Common myeloid progenitor, CD34-positive (primary cell): ENCODE measurements around the gene METTL15.
"Not testable (repeated sequence)": the region's sequence is repeated elsewhere in the genome, so short reads cannot be mapped to it uniquely, and the experiment has no call there.

ENCODE experiments used
- CTCF ChIA-PET: fragments of 350-600 bp; sonication (Branson Sonifier 250); formaldehyde crosslinking; loops from one replicate; lab custom pipeline; 2021; ENCODE audit warnings: antibody characterized with exemption; lab: Charles Lee
- POLR2A ChIA-PET: fragments of 350-600 bp; sonication (Branson Sonifier 250); formaldehyde crosslinking; loops from one replicate; lab custom pipeline; 2021; ENCODE audit warnings: antibody characterized with exemption; lab: Charles Lee
- DNase-seq, 3 donors: peaks; one replicate each; pipeline versions ENCODE4 v3.0.0 to v3.0.0-alpha.2; 2013
- H3K27ac ChIP-seq, 2 experiments: 1 replicate in 1 of 2; 2 replicates in 1 of 2; pipeline ENCODE4 v1.7.0; 2013; ENCODE audit warnings: inconsistent platforms in 2 of 2, low read length in 2 of 2, mild to moderate bottlenecking in 2 of 2, low read depth in 1 of 2, moderate library complexity in 1 of 2; ENCODE audit not compliant: severe bottlenecking in 2 of 2, insufficient read depth in 1 of 2, poor library complexity in 1 of 2
- H3K27me3 ChIP-seq, 5 experiments: replicated peaks in 2 of 5; 1 replicate in 3 of 5; 2 replicates in 2 of 5; pipeline versions ENCODE4 v1.6.1 to v1.7.0; 2013; ENCODE audit warnings: low read length in 4 of 5, mild to moderate bottlenecking in 2 of 5, moderate library complexity in 2 of 5, inconsistent platforms in 1 of 5; ENCODE audit not compliant: insufficient read depth in 5 of 5, control insufficient read depth in 4 of 5
- H3K36me3 ChIP-seq, 4 experiments: 1 replicate in 2 of 4; 2 replicates in 2 of 4; pipeline versions ENCODE4 v1.6.1 to v1.7.0; 2013; ENCODE audit warnings: low read length in 3 of 4, control low read depth in 1 of 4, mild to moderate bottlenecking in 1 of 4; ENCODE audit not compliant: control insufficient read depth in 4 of 4, insufficient read depth in 4 of 4
- H3K4me1 ChIP-seq, 4 experiments: 1 replicate in 3 of 4; 2 replicates in 1 of 4; pipeline versions ENCODE4 v1.6.1 to v1.7.1; 2013; ENCODE audit warnings: low read length in 3 of 4, mild to moderate bottlenecking in 3 of 4, control low read depth in 1 of 4, inconsistent platforms in 1 of 4, moderate library complexity in 1 of 4; ENCODE audit not compliant: control insufficient read depth in 4 of 4, insufficient read depth in 4 of 4; ENCODE audit errors: control extremely low read depth in 1 of 4
- H3K4me3 ChIP-seq, 7 experiments: 1 replicate in 4 of 7; 2 replicates in 3 of 7; pipeline versions ENCODE4 v1.5.1 to v1.7.0; 2013; ENCODE audit warnings: mild to moderate bottlenecking in 7 of 7, low read length in 6 of 7, moderate library complexity in 6 of 7, inconsistent platforms in 2 of 7, low read depth in 2 of 7, control low read depth in 1 of 7; ENCODE audit not compliant: insufficient read depth in 4 of 7, control insufficient read depth in 1 of 7; ENCODE audit errors: extremely low read depth in 1 of 7
- H3K9me3 ChIP-seq, 5 experiments: 1 replicate in 4 of 5; 2 replicates in 1 of 5; pipeline versions ENCODE4 v1.6.1 to v1.7.1; 2013; ENCODE audit warnings: low read length in 4 of 5, mild to moderate bottlenecking in 2 of 5, inconsistent platforms in 1 of 5, low read depth in 1 of 5, moderate library complexity in 1 of 5; ENCODE audit not compliant: control insufficient read depth in 4 of 5, insufficient read depth in 2 of 5; ENCODE audit errors: control extremely low read depth in 1 of 5
- WGBS: methylation state at CpG from one replicate; pipeline ENCODE4 v1.1.5; 2013; ENCODE audit not compliant: insufficient coverage; 5-methylcytosine and 5-hydroxymethylcytosine counted together

METTL15 gene

GRCh38 chr11:28269586-28269985, 161.4 kb downstream of the METTL15 start:
- Histone ChIP-seq H3K4me3 (no peak overlapping the region), H3K27me3 (no peaks in the 10 kb centered on the region), H3K4me1 (no peaks in the 10 kb centered on the region), H3K27ac (no peak overlapping the region), H3K36me3 (no peaks in the 10 kb centered on the region), H3K9me3 (no peaks in the 10 kb centered on the region)
- WGBS, result no CpG with 5 or more reads among the region's 1 CpG
- DNase-seq, result no peak
- ChIA-PET CTCF (interaction anchor here (1.3 kb wide), 1 partner anchor 15 kb away, joined by 3 read pairs; no protein-coding TSS in a partner anchor), POLR2A (no interaction called here)

DNA sequence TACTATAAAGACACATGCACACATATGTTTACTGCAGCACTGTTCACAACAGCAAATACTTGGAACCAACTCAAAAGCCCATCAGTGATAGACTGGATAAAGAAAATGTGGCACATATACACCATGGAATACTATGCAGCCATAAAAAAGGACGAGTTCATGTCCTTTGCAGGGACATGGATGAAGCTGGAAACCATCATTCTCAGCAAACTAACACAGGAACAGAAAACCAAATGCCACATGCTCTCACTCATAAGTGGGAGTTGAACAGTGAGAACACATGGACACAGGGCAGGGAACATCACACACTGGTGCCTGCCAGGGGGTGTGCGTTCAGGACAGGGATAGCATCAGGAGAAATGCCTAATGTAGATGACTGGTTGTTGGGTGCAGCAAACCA, 164.1 kb downstream of the METTL15 start:
- H3K4me3 ChIP-seq, H3K27me3 ChIP-seq, POLR2A ChIA-PET, CTCF ChIA-PET, H3K36me3 ChIP-seq, H3K4me1 ChIP-seq, H3K27ac ChIP-seq, DNase-seq, H3K9me3 ChIP-seq: not testable (repeated sequence)
- 90% methylated on average over 1 of the region's 2 CpGs for WGBS

GRCh38 chr11:28274216-28274615, 166.0 kb downstream of the METTL15 start:
- Histone ChIP-seq H3K27me3 (no peaks in the 10 kb centered on the region), H3K4me1 (no peaks in the 10 kb centered on the region), H3K4me3 (no peak overlapping the region), H3K27ac (no peak overlapping the region), H3K9me3 (no peaks in the 10 kb centered on the region), H3K36me3 (no peaks in the 10 kb centered on the region)
- ChIA-PET CTCF (no interaction called here), POLR2A (interaction anchor here (0.6 kb wide), 1 partner anchor 143 kb away, joined by 3 read pairs; no protein-coding TSS in a partner anchor)
- DNase-seq, result no peak

DNA sequence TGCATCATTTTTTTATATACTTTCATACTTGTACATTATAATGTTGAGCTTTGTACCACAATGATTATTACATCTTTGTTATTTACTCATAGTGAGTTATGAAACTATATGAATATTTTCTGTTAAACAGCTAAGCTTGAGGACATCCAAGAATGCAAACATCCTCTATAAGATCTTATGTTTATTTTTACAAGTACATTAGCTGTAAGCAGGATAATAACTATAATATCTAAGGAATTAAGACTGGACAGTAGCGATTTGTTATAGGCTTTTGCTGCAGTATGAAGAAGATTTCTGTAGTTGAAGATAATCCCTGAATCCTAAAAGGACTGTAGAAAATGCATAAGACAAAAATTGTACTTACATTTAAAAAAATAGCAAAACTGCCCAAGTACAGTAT, 176.0 kb downstream of the METTL15 start:
- WGBS, result no CpG with 5 or more reads among the region's 1 CpG
- Histone ChIP-seq H3K4me3 (no peak overlapping the region), H3K4me1 (no peaks in the 10 kb centered on the region), H3K36me3 (no peaks in the 10 kb centered on the region), H3K27me3 (no peaks in the 10 kb centered on the region), H3K9me3 (no peaks in the 10 kb centered on the region), H3K27ac (no peak overlapping the region)
- ChIA-PET POLR2A (no interaction called here), CTCF (interaction anchor here (1.0 kb wide), 1 partner anchor 8 kb away, joined by 3 read pairs; no protein-coding TSS in a partner anchor)
- DNase-seq, result no peak

- H3K27me3 ChIP-seq, result no peaks in the 10 kb centered on the region
- no CpG with 5 or more reads among the region's 1 CpG for WGBS
- no peaks in the 10 kb centered on the region for H3K4me1 ChIP-seq
- ChIA-PET CTCF (no interaction called here), POLR2A (no interaction called here)
- DNase-seq, result no peak
- H3K36me3 ChIP-seq, result peaks cover 0 to 3% (median 2%) of the 10 kb centered on the region in 4 experiments
- no peaks in the 10 kb centered on the region for H3K9me3 ChIP-seq
- no peak overlapping the region for H3K4me3 ChIP-seq
- no peak overlapping the region for H3K27ac ChIP-seq
These were observed 181.3 kb downstream of the METTL15 start for GRCh38 chr11:28289444-28289843.

GRCh38 chr11:28290995-28291394, 182.8 kb downstream of the METTL15 start:
- H3K27me3 ChIP-seq, H3K9me3 ChIP-seq, H3K4me1 ChIP-seq, CTCF ChIA-PET, DNase-seq, H3K4me3 ChIP-seq, H3K36me3 ChIP-seq, POLR2A ChIA-PET, H3K27ac ChIP-seq: not testable (repeated sequence)
- WGBS, result 94% methylated on average over 3 of the region's 7 CpGs

GRCh38 chr11:28296426-28296825, 188.2 kb downstream of the METTL15 start:
- no peaks in the 10 kb centered on the region for H3K9me3 ChIP-seq
- POLR2A ChIA-PET, result no interaction called here
- no peak for DNase-seq
- WGBS, result 100% methylated on average over 2 of the region's 2 CpGs
- CTCF ChIA-PET, result no interaction called here
- H3K36me3 ChIP-seq, result peaks cover 6 to 10% (median 9%) of the 10 kb centered on the region in 4 experiments
- no peak overlapping the region for H3K27ac ChIP-seq
- no peaks in the 10 kb centered on the region for H3K27me3 ChIP-seq
- no peak overlapping the region for H3K4me3 ChIP-seq
- H3K4me1 ChIP-seq, result no peaks in the 10 kb centered on the region
